T-helper 17 cell (primary cell): Measurements from ENCODE around the gene ANKRD26. TPM values are rescaled to one million over a fixed set of nuclear protein-coding genes. Genes with fewer than 3 reads are reported as not detected.
A peak's percentile ranks its signal among the peaks of the same experiment; 100 is the strongest.

ENCODE experiments used
- ATAC-seq: fragments of 150-1000 bp; cut with Tn5 transposase; 2 replicates; pipeline ENCODE4 v1.10.0; 2021; ENCODE audit warnings: mild to moderate bottlenecking, moderate library complexity
- DNase-seq, 3 donors: peaks; one replicate each; pipeline versions ENCODE4 v3.0.0 to v3.0.0-alpha.2; 2020 to 2021
- H3K9me3 ChIP-seq: one replicate; pipeline ENCODE4 v1.7.0; 2013; ENCODE audit warnings: low read length, mild to moderate bottlenecking; ENCODE audit not compliant: control insufficient read depth, poor library complexity, severe bottlenecking
- H3K27ac Mint-ChIP-seq: one replicate; pipeline ENCODE4 v1.8.0; 2022; ENCODE audit warnings: mild to moderate bottlenecking, moderate library complexity, mixed read lengths
- H3K27me3 Mint-ChIP-seq: one replicate; pipeline ENCODE4 v1.8.0; 2022; ENCODE audit warnings: mixed read lengths
- H3K36me3 Mint-ChIP-seq: one replicate; pipeline ENCODE4 v1.8.0; 2022; ENCODE audit warnings: low read depth, mixed read lengths
- H3K4me1 Mint-ChIP-seq: one replicate; pipeline ENCODE4 v1.8.0; 2022; ENCODE audit warnings: mild to moderate bottlenecking, mixed read lengths
- H3K4me3 Mint-ChIP-seq: one replicate; pipeline ENCODE4 v1.8.0; 2022; ENCODE audit warnings: mild to moderate bottlenecking, moderate library complexity, mixed read lengths
- total RNA-seq, 4 donors: library from RNA in 2 of 4; stranded (reverse) in 2 of 4; gene quantifications; one replicate each; pipeline ENCODE4 v1.2.3 and lab custom pipeline; 2022 to 2026

Gene ANKRD26
- total RNA-seq, 2 donors from 2014 or later: 4.4 to 5.3 TPM

DNA sequence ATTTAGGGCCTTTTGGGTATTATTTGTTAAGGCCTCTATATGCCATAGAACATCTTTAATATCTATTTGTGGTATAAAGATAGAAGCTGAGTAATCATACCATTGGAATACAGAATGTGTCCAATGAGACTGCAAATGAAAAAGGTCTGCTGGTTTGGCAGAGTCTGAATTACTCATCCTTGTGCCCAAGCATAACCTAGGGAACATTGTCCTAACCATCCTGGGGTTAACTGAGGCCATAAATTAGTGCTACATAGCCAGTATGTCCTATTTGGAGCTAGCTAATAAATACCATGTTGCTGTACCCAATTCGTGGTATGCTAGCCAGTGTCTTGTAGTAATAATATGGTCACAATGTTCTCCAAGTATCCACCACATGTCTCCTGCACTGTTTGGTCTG, 117.1 kb downstream of the ANKRD26 start:
- Mint-ChIP-seq H3K27me3 (no peaks in the 10 kb centered on the region), H3K36me3 (peaks cover 2% of the 10 kb centered on the region), H3K4me1 (no peaks in the 10 kb centered on the region), H3K4me3 (no peak overlapping the region), H3K27ac (no peak overlapping the region)
- H3K9me3 ChIP-seq: no peaks in the 10 kb centered on the region
- DNase-seq: no peak
- ATAC-seq: no peak

- Mint-ChIP-seq H3K4me1 (no peaks in the 10 kb centered on the region), H3K36me3 (peaks cover 2% of the 10 kb centered on the region), H3K4me3 (no peak overlapping the region), H3K27ac (no peak overlapping the region), H3K27me3 (no peaks in the 10 kb centered on the region)
- DNase-seq: no peak
- ATAC-seq: no peak
- no peaks in the 10 kb centered on the region for H3K9me3 ChIP-seq
Measured at GRCh38 chr10:26982058-26982457, 118.2 kb downstream of the ANKRD26 start.

GRCh38 chr10:26981232-26981824, 119.0 kb downstream of the ANKRD26 start:
- no peak for ATAC-seq
- Mint-ChIP-seq H3K27me3 (no peaks in the 10 kb centered on the region), H3K4me1 (no peaks in the 10 kb centered on the region), H3K27ac (no peak overlapping the region), H3K4me3 (no peak overlapping the region), H3K36me3 (peaks cover 2% of the 10 kb centered on the region)
- DNase-seq: no peak
- H3K9me3 ChIP-seq: no peaks in the 10 kb centered on the region

DNA sequence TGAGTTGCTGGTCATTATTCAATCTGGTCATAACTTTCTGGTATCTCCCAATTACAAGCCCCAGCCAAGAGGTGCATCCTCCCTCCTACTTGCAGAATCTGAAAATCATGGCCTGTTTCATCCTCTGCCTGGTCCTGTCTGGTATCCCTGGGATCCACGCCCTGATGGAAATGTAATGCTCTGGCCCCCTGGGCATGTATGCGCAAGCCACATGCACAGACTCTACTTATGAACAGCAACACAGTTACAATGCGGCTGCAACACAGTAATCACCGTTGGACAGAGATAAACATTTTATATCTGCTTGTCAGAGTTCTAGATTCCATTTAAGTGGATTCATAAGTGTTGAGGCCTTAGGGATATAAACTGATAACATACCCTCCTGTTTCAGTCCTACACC, 121.8 kb downstream of the ANKRD26 start:
- H3K4me1 Mint-ChIP-seq: no peaks in the 10 kb centered on the region
- DNase-seq (no peak), ATAC-seq (no peak)
- no peak overlapping the region for H3K27ac Mint-ChIP-seq
- peaks cover 2% of the 10 kb centered on the region for H3K36me3 Mint-ChIP-seq
- H3K27me3 Mint-ChIP-seq: no peaks in the 10 kb centered on the region
- no peak overlapping the region for H3K4me3 Mint-ChIP-seq
- H3K9me3 ChIP-seq: no peaks in the 10 kb centered on the region

- Mint-ChIP-seq H3K27ac (no peak overlapping the region), H3K4me1 (no peaks in the 10 kb centered on the region), H3K36me3 (peaks cover 2% of the 10 kb centered on the region), H3K27me3 (no peaks in the 10 kb centered on the region), H3K4me3 (no peak overlapping the region)
- ATAC-seq (no peak), DNase-seq (no peak)
- H3K9me3 ChIP-seq: no peaks in the 10 kb centered on the region
Measured at GRCh38 chr10:26977635-26978034, 122.7 kb downstream of the ANKRD26 start.

DNA sequence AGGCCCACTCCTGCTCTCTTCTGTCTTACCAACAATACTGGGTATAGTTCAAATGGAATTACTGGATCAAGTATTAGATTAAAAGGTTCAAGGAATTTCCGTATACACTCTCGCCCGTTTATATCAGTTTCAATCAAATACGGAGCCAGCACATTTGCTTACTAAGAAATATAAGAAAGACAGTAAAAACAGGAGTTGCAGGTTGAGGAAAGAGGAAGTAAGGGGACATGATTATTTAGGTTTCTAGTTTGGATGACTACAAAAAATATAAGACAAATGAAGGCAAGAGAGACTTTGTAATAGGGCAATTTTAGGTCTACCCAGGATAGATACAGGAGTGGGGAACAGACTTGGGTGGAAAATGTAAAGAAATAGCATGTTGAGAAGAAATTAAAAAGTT, 129.6 kb downstream of the ANKRD26 start:
- ATAC-seq: no peak
- no peak for DNase-seq
- Mint-ChIP-seq H3K4me1 (peaks cover 8% of the 10 kb centered on the region), H3K4me3 (no peak overlapping the region), H3K27me3 (no peaks in the 10 kb centered on the region), H3K27ac (no peak overlapping the region), H3K36me3 (peaks cover 4% of the 10 kb centered on the region)
- H3K9me3 ChIP-seq: no peaks in the 10 kb centered on the region

DNA sequence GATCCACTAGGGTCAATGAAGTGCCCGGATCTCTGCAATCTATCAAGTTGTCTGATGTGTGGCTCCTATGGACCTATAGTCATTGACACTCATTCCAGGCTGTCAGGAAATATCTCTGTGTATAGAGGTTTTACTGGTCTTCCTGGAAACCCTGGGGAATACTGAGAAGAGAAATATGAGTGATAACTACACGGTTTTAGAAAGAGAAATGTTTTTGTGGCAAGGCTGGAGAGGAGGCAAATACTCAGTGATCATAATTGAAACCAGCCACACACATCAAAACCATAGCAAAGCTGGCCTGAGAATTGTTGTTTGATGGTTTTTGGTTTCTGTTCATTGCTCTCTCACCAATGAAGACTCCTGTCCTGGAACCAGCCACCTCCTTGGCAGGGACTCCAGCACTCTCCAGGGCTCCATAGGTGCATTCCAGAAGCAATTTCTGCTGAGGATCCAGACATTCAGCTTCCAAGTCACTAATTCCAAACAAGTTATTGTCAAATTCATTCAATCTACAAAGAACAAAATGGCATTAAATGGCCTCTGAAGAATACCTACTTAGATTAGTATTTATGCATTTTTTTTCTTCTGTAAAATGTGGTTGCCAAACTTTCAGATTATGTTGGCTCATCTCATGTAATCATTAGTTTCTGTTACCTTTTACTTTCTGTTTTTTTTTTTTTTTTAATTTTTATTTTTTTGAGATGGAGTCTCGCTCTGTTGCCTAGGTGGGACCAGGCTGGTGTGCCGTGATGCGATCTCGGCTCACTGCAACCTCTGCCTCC, 131.0 kb downstream of the ANKRD26 start:
- Mint-ChIP-seq H3K27me3 (no peaks in the 10 kb centered on the region), H3K4me1 (peaks cover 8% of the 10 kb centered on the region), H3K36me3 (peaks cover 4% of the 10 kb centered on the region), H3K27ac (no peak overlapping the region), H3K4me3 (no peak overlapping the region)
- ATAC-seq (no peak), DNase-seq (no peak)
- no peaks in the 10 kb centered on the region for H3K9me3 ChIP-seq

GRCh38 chr10:26962835-26963234, 137.5 kb downstream of the ANKRD26 start:
- Mint-ChIP-seq H3K36me3 (peaks cover 4% of the 10 kb centered on the region), H3K27me3 (no peaks in the 10 kb centered on the region), H3K4me1 (peaks cover 9% of the 10 kb centered on the region), H3K4me3 (no peak overlapping the region), H3K27ac (no peak overlapping the region)
- ATAC-seq: no peak
- no peaks in the 10 kb centered on the region for H3K9me3 ChIP-seq
- no peak for DNase-seq

DNA sequence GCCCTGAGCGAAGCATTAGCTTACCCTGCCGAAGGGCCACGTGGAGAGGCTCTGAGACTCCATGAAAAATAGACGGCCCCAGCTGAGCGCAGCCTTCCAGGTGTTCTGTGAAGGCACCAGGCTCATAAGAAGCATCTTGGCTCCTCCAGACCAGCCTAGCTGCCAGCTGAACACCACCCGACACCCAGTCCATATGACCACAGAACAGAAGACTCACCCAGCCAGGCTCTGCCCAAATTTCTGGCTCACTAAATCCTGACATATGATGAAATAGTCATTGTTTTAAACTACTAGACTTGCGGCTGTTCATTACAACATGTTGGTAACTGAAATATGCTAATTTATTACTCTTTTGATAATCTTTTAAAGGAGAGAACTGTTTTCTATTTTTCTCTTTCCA, 140.0 kb downstream of the ANKRD26 start:
- H3K4me3 Mint-ChIP-seq: no peak overlapping the region
- H3K4me1 Mint-ChIP-seq: peaks cover 9% of the 10 kb centered on the region
- peaks cover 2% of the 10 kb centered on the region for H3K36me3 Mint-ChIP-seq
- H3K9me3 ChIP-seq: no peaks in the 10 kb centered on the region
- no peak overlapping the region for H3K27ac Mint-ChIP-seq
- ATAC-seq (no peak), DNase-seq (no peak)
- no peaks in the 10 kb centered on the region for H3K27me3 Mint-ChIP-seq

DNA sequence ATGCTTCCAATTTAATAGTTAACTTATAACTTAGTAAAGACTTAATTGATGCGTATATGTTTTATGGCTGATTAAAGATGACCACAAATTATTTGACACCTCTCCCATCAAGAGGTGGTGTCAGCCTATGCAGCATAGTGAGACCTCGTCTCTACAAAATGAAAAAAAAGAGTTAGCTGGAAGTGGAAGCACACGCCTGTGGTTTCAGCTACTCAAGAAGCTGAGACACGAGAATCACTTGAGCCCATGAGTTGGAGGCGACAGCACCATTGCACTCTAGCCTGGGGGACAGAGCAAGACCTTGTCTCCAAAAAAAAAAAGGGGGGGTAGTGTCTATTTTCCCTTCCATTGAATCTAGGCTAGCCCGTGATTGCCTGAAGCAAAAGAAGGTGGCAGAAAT, 140.5 kb downstream of the ANKRD26 start:
- Mint-ChIP-seq H3K27me3 (no peaks in the 10 kb centered on the region), H3K27ac (peak overlapping the region; percentile 81), H3K4me3 (no peak overlapping the region), H3K4me1 (peaks cover 9% of the 10 kb centered on the region), H3K36me3 (peaks cover 2% of the 10 kb centered on the region)
- DNase-seq (no peak), ATAC-seq (no peak)
- no peaks in the 10 kb centered on the region for H3K9me3 ChIP-seq

Other genes starting within 250 kb of the ANKRD26 start
- gene ABI1, start 239.5 kb downstream of the ANKRD26 start, total RNA-seq: 10 to 100 TPM; 75.5 to 99.4 TPM
- gene YME1L1, start 53.9 kb upstream of the ANKRD26 start, total RNA-seq: 100 to 1,000 TPM; 137 to 149 TPM
- 10 to 100 TPM; 24.9 to 26.4 TPM for gene MASTL, start 54.9 kb upstream of the ANKRD26 start, total RNA-seq
- gene ACBD5, start 140.3 kb upstream of the ANKRD26 start, total RNA-seq: 10 to 100 TPM; 16.4 to 22.0 TPM